Kidney (tissue), 14 donors: ENCODE data around the gene UBTF. TPM values are rescaled to one million over a fixed set of nuclear protein-coding genes. Genes with fewer than 3 reads are reported as not detected.

ENCODE experiments used
- DNase-seq, 5 donors: peaks; one replicate each; pipeline ENCODE4 v3.0.0-alpha.2; 2013 to 2020
- FAIRE-seq: peaks from 2 replicates; lab custom pipeline; 2012; peaks lifted over from hg19 to GRCh38; lab: Jason Lieb, UNC
- H3K27ac ChIP-seq, 2 donors: one replicate each; pipeline ENCODE4 v1.7.0; 2013; ENCODE audit warnings: low read depth in 2 of 2, low read length in 2 of 2, inconsistent platforms in 1 of 2
- H3K27me3 ChIP-seq: one replicate; pipeline ENCODE4 v1.7.1; 2013; ENCODE audit warnings: low read length, inconsistent platforms; ENCODE audit not compliant: control insufficient read depth, insufficient read depth
- H3K36me3 ChIP-seq, 3 donors: one replicate each; pipeline versions ENCODE4 v1.7.0 to v1.7.1; 2013; ENCODE audit warnings: low read length in 3 of 3, control low read depth in 1 of 3, inconsistent platforms in 1 of 3; ENCODE audit not compliant: insufficient read depth in 3 of 3, control insufficient read depth in 2 of 3
- H3K4me1 ChIP-seq, 3 donors: one replicate each; pipeline versions ENCODE4 v1.7.0 to v1.7.1; 2013; ENCODE audit warnings: low read length in 3 of 3, inconsistent platforms in 1 of 3, low read depth in 1 of 3; ENCODE audit not compliant: control insufficient read depth in 2 of 3, insufficient read depth in 2 of 3
- H3K4me3 ChIP-seq, 3 donors: one replicate each; pipeline versions ENCODE4 v1.7.0 to v1.8.1; 2013; ENCODE audit warnings: low read length in 3 of 3, control low read depth in 1 of 3, inconsistent platforms in 1 of 3
- H3K9ac ChIP-seq, 3 donors: one replicate each; pipeline versions ENCODE4 v1.7.0 to v1.7.1; 2013; ENCODE audit warnings: low read length in 3 of 3, control low read depth in 1 of 3, inconsistent platforms in 1 of 3
- H3K9me3 ChIP-seq, 3 donors: one replicate each; pipeline versions ENCODE4 v1.7.0 to v1.7.1; 2013; ENCODE audit warnings: low read length in 3 of 3, control low read depth in 1 of 3, inconsistent platforms in 1 of 3; ENCODE audit not compliant: control insufficient read depth in 2 of 3, insufficient read depth in 1 of 3
- intact Hi-C: fragments of 100-400 bp; cut with DNase I; formaldehyde crosslinking; loops from one replicate; pipeline ENCODE4 v1.11.1; 2022
- polyA plus RNA-seq: library from polyadenylated mRNA; stranded (reverse); fragments of 350-450 nt; fragmentation: Illumina TruSeq; extraction: RNeasy Lipid Tissue Mini Kit (QIAGEN cat#74804); gene quantifications from one replicate; pipeline ENCODE4 v1.2.3, GENCODE V29; 2014; ENCODE audit warnings: low read depth, low replicate concordance; ENCODE audit not compliant: insufficient read depth
- total RNA-seq: library from RNA; stranded (reverse); fragmentation: NEBNext Ultra II Directional; extraction: Animal tissue kit (Norgen Biotek cat#: 25700); gene quantifications from one replicate; pipeline ENCODE4 v1.2.1, GENCODE V29; 2021
- TF ChIP-seq, protein P1 (sequence below): IDR thresholded peaks from 3 replicates; pipeline ENCODE4 v1.5.1; 2012; ENCODE audit warnings: mild to moderate bottlenecking, moderate library complexity, borderline replicate concordance; ENCODE audit not compliant: insufficient read depth; ENCODE audit errors: extremely low read depth
- donor health status: control.
- donor health status: control.
- donor health status: control.
- donor health status: control.
- donor health status: control.
- donor health status: DM: yes; HTN: yes; CAD: no.
- donor health status: Normal renal cell carcinoma (clear cell type).

Gene UBTF
- total and polyA plus RNA-seq, 2 donors from 2014 or later, result 46.1 to 98.8 TPM

DNA sequence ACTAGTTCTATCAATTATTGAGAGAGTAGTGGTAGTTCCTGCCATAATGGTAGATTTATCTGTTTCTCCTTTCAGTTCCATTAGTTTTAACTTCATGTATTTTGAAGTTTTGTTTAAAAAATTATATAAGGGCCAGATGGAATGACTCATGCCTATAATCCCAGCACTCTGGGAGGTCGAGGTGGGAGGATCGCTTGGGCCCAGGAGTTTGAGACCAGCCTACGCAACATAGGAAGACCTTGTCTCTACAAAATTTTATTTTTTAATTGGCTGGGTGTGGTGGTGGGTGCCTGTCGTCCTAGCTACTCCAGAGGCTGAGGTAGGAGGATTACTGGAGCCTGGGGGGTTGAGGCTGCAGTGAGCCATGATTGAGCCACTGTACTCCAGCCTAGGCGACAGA, 14.1 kb upstream of the UBTF start:
- TF ChIP-seq, protein P1, sequence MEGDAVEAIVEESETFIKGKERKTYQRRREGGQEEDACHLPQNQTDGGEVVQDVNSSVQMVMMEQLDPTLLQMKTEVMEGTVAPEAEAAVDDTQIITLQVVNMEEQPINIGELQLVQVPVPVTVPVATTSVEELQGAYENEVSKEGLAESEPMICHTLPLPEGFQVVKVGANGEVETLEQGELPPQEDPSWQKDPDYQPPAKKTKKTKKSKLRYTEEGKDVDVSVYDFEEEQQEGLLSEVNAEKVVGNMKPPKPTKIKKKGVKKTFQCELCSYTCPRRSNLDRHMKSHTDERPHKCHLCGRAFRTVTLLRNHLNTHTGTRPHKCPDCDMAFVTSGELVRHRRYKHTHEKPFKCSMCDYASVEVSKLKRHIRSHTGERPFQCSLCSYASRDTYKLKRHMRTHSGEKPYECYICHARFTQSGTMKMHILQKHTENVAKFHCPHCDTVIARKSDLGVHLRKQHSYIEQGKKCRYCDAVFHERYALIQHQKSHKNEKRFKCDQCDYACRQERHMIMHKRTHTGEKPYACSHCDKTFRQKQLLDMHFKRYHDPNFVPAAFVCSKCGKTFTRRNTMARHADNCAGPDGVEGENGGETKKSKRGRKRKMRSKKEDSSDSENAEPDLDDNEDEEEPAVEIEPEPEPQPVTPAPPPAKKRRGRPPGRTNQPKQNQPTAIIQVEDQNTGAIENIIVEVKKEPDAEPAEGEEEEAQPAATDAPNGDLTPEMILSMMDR, result no peak
- Histone ChIP-seq H3K27ac (no peak overlapping the region), H3K9ac (no peak overlapping the region), H3K27me3 (no peaks in the 10 kb centered on the region), H3K4me3 (no peak overlapping the region), H3K36me3 (no peaks in the 10 kb centered on the region), H3K9me3 (no peaks in the 10 kb centered on the region), H3K4me1 (no peaks in the 10 kb centered on the region)
- FAIRE-seq (no peak), DNase-seq (no peak)
- intact Hi-C loops, result no loop called here

DNA sequence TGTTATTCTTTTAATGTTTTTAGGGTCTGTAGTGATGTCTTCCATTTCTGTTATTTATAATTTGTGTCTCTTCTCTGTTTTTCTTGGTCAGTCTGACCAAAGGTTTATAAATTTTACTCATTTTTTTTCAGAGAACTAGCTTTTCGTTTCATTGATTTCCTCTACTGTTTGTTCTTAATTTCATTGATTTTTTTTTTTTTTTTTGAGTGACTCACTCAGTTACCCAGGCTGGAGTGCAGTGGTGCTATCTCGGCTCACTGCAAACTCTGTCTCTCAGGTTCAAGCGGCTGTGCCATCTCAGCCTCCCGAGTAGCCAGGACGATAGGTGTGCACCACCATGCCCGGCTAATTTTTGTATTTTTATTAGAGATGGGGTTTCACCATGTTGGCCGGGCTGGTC, 12.6 kb upstream of the UBTF start:
- no peak overlapping the region for H3K4me3 ChIP-seq
- no peak for DNase-seq
- no peak for FAIRE-seq
- H3K4me1 ChIP-seq, result no peaks in the 10 kb centered on the region
- no peak overlapping the region for H3K27ac ChIP-seq
- H3K9me3 ChIP-seq, result no peaks in the 10 kb centered on the region
- H3K27me3 ChIP-seq, result no peaks in the 10 kb centered on the region
- no peak overlapping the region for H3K9ac ChIP-seq
- no peaks in the 10 kb centered on the region for H3K36me3 ChIP-seq
- intact Hi-C loops, result no loop called here
- TF ChIP-seq, protein P1, result no peak

DNA sequence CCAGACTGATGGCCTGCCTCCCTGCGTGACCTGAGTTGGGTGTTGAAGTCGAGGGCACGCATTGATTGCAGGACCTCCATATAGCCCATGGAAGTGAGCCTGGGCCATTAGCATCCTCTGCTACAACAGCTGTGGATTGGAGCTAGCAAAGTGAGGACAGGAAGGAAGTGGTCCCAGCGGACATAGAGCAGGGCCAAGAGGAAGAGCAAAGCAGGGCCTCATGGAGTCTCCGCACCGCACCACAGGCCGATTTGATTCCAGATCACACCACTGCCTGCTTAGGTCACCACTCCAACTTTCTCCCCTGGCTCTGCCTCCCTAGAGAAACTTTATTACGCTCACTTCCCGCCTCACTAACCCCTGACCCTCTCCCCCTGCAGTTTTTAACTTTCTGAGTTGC, 10.7 kb upstream of the UBTF start:
- Histone ChIP-seq H3K36me3 (no peaks in the 10 kb centered on the region), H3K9ac (no peak overlapping the region), H3K27ac (no peak overlapping the region), H3K27me3 (no peaks in the 10 kb centered on the region), H3K9me3 (no peaks in the 10 kb centered on the region), H3K4me3 (no peak overlapping the region), H3K4me1 (no peaks in the 10 kb centered on the region)
- FAIRE-seq (no peak), DNase-seq (peak in 1 of 5 donors; percentile 41)
- intact Hi-C loops, result no loop called here
- TF ChIP-seq, protein P1, result no peak

DNA sequence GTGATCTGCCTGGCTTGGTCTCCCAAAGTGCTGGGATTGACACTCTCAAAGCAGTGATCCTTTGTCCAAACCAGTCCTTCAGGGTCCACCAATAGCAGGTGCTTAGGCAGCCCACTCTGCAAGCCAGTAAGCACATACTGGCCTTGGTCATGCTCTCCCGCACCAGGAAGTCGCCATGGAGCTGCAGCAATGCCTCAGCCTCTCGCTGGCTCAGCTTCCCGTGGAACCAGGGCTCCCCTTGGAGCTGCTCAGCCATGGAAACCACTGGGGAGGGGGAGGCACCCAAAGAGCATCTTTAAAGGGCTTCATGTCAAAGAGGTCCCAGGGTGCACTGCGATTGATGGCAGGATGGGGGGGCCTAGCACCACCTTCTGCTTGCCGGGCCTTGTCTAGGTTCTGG, 9.6 kb upstream of the UBTF start:
- FAIRE-seq (no peak), DNase-seq (peak in 3 of 5 donors; percentile 43 to 60 (median 43))
- TF ChIP-seq, protein P1, result no peak
- Histone ChIP-seq H3K9ac (no peak overlapping the region), H3K36me3 (no peaks in the 10 kb centered on the region), H3K27ac (no peak overlapping the region), H3K27me3 (no peaks in the 10 kb centered on the region), H3K4me3 (no peak overlapping the region), H3K4me1 (no peaks in the 10 kb centered on the region), H3K9me3 (no peaks in the 10 kb centered on the region)
- intact Hi-C loops, result no loop called here
